ENCODE results near the gene CPEB4. TPM values are rescaled to one million over a fixed set of nuclear protein-coding genes. Genes with fewer than 3 reads are reported as not detected.

CPEB4 gene
- total RNA-seq, 1 experiment from 2014 or later: 8.7 TPM

DNA sequence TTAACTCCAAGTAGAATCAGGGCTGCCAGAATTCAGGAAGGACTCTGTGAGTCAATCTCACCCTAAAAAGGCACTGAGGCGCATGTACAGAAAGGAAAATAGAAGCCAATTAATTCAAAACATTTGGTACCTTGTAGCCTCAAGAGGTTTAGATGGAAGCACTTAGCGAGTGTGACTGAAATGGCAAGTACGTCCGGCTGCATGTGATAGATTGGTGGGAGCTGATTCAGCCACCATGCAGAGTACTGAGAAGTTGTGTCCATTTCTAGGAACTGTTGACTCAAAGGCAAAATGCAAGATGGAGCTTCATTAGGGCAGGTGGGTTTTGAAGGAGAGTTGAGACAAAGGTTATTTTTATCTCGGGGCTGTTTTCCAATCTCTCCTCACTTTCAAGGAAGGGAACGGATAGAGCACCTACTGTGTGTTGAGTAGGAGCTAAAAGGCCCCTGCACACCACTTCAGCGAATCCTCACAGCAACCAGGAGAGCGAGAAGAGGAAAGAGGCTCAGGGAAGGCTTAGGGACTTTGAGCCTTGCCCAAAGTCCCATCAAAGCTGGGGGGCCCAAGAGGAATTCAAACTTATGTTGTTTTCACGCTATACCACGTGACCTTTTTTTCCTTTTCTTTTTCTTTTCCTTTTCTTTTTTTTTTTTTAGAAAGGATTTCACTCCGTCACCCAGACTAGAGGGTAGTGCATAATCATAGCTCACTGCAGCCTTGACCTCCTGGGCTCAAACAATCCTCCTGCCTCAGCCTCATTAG lies 34.6 kb upstream of the CPEB4 start:
- no peak overlapping the region for H2BK5ac ChIP-seq (ENCODE audit: insufficient read length, low read length)
- no peak overlapping the region for H3K9ac ChIP-seq (ENCODE audit: extremely low read depth, insufficient read length, low read length)
- H3K36me3 Mint-ChIP-seq (ENCODE audit: insufficient read depth in 1 of 3, low read depth in 3 of 3): peaks cover 0 to 2% (median 0%) of the 10 kb centered on the region in 3 experiments; a peak in 1 of 7 replicates
- H4K91ac ChIP-seq (ENCODE audit: insufficient read length, low read depth, low read length): no peak overlapping the region
- no peak overlapping the region for H3K14ac ChIP-seq (ENCODE audit: insufficient read depth, low read length)
- H3K27ac ChIP-seq (ENCODE audit: insufficient read length, low read depth, low read length): no peak overlapping the region
- no peak overlapping the region for H2BK12ac ChIP-seq (ENCODE audit: insufficient read length, low read depth, low read length)
- no peaks in the 10 kb centered on the region for H4K20me1 ChIP-seq (ENCODE audit: control insufficient read depth, insufficient read depth, insufficient read length)
- H2AFZ ChIP-seq (ENCODE audit: low read length): no peak overlapping the region
- H3K79me1 ChIP-seq (ENCODE audit: insufficient read depth, low read depth, low read length, poor library complexity, severe bottlenecking): no peaks in the 10 kb centered on the region
- no peak overlapping the region for H3K27ac Mint-ChIP-seq
- H3K79me2 ChIP-seq (ENCODE audit: insufficient read depth, low read length): no peaks in the 10 kb centered on the region
- H2AK5ac ChIP-seq (ENCODE audit: insufficient read length, low read length): no peak overlapping the region
- no peaks in the 10 kb centered on the region for H3K9me3 ChIP-seq (ENCODE audit: control insufficient read depth, low read depth, low read length)
- no peak overlapping the region for H2BK15ac ChIP-seq (ENCODE audit: low read depth, low read length)
- no peaks in the 10 kb centered on the region for H3K27me3 ChIP-seq (ENCODE audit: insufficient read depth, low read length)
- no peak overlapping the region for H3K4me2 ChIP-seq (ENCODE audit: insufficient read depth, insufficient read length, low read length)
- no peak overlapping the region for H3K18ac ChIP-seq (ENCODE audit: insufficient read length, low read depth, low read length)
- peaks cover 0 to 6% of the 10 kb centered on the region in 2 experiments; a peak in 2 of 4 replicates for H3K4me1 Mint-ChIP-seq
- no peaks in the 10 kb centered on the region for H3K4me1 ChIP-seq (ENCODE audit: insufficient read depth, low read length)
- TF ChIP-seq, protein P1, sequence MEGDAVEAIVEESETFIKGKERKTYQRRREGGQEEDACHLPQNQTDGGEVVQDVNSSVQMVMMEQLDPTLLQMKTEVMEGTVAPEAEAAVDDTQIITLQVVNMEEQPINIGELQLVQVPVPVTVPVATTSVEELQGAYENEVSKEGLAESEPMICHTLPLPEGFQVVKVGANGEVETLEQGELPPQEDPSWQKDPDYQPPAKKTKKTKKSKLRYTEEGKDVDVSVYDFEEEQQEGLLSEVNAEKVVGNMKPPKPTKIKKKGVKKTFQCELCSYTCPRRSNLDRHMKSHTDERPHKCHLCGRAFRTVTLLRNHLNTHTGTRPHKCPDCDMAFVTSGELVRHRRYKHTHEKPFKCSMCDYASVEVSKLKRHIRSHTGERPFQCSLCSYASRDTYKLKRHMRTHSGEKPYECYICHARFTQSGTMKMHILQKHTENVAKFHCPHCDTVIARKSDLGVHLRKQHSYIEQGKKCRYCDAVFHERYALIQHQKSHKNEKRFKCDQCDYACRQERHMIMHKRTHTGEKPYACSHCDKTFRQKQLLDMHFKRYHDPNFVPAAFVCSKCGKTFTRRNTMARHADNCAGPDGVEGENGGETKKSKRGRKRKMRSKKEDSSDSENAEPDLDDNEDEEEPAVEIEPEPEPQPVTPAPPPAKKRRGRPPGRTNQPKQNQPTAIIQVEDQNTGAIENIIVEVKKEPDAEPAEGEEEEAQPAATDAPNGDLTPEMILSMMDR (conservative IDR thresholded peaks at IDR 0.05): no peak
- no peak overlapping the region for H2BK20ac ChIP-seq (ENCODE audit: low read depth, low read length, poor library complexity, severe bottlenecking)
- H3T11ph ChIP-seq (ENCODE audit: low read length): no peak overlapping the region
- H4K8ac ChIP-seq (replicated peaks; ENCODE audit: insufficient read length, low read depth, low read length): no peak overlapping the region
- H3K27me3 Mint-ChIP-seq (ENCODE audit: low read depth): peaks cover 5% of the 10 kb centered on the region
- no peak overlapping the region for H4K5ac ChIP-seq (ENCODE audit: insufficient read length, low read depth, low read length)
- H3K9me3 Mint-ChIP-seq: peaks cover 3 to 5% of the 10 kb centered on the region in 2 experiments; a peak in 3 of 5 replicates
- no peak overlapping the region for H2BK120ac ChIP-seq (ENCODE audit: low read depth, low read length, poor library complexity, severe bottlenecking)
- H3K23me2 ChIP-seq (ENCODE audit: insufficient read length, low read depth, low read length, poor library complexity, severe bottlenecking): no peaks in the 10 kb centered on the region
- DNase-seq: no peak
- WGBS (ENCODE audit: extremely low coverage, insufficient read length, low lambda C conversion rate): no CpG with 5 or more reads among the region's 11 CpGs
- no peak overlapping the region for H3K56ac ChIP-seq (ENCODE audit: insufficient read length, low read depth, low read length)
- no peak overlapping the region for H3K23ac ChIP-seq (ENCODE audit: insufficient read length, low read depth, low read length)
- H3K4ac ChIP-seq (ENCODE audit: low read depth, low read length): no peak overlapping the region
- no peak overlapping the region for H3K4me3 Mint-ChIP-seq

Data from H9 (cell line).